HepG2 (cell line): ENCODE measurements around the gene STAT4. TPM values are rescaled to one million over a fixed set of nuclear protein-coding genes. Genes with fewer than 3 reads are reported as not detected.

Experiments used
- ATAC-seq: fragments of 200-7000 bp; cut with Tn5 transposase; 3 replicates; pipeline ENCODE4 v1.9.1; 2020; ENCODE audit warnings: mild to moderate bottlenecking, moderate library complexity
- BruUV-seq: library from RNA; stranded (reverse); fragments of 400-500 nt; replicated peaks from 2 replicates; lab custom pipeline; 2021; lab: Mats Ljungman, UMichigan
- CTCF ChIA-PET: fragments of 300-600 bp; formaldehyde crosslinking; extraction: SDS; loops from one replicate; lab custom pipeline; 2021; ENCODE audit warnings: low total read pairs, inconsistent platforms, low intra/inter-chr PET ratio; lab: Yijun Ruan, JAX
- POLR2A ChIA-PET: fragments of 350-600 bp; sonication (Branson Sonifier 250); formaldehyde crosslinking; loops from one replicate; lab custom pipeline; 2020; ENCODE audit warnings: antibody characterized with exemption, inconsistent platforms; lab: Yijun Ruan, JAX
- DNase-seq: peaks from one replicate; pipeline ENCODE4 v3.0.0-alpha.2; 2015; ENCODE audit warnings: low spot score
- FAIRE-seq: peaks from 3 replicates; lab custom pipeline; 2011; peaks lifted over from hg19 to GRCh38; lab: Jason Lieb, UNC
- H2AFZ ChIP-seq: one replicate; pipeline ENCODE4 v1.6.1; 2011; ENCODE audit warnings: low read length, inconsistent platforms
- H3K27ac ChIP-seq: fragments of 300-600 bp; 3 replicates; pipeline ENCODE4 v1.8.0; 2011; ENCODE audit warnings: mixed run types, mild to moderate bottlenecking, mixed read lengths, low read length, inconsistent platforms; ENCODE audit not compliant: insufficient read depth; ENCODE audit errors: extremely low read length
- H3K27me3 ChIP-seq, 2 experiments: fragments of 200-600 bp in 1 of 2; 2 replicates in 1 of 2; 3 replicates in 1 of 2; pipeline versions ENCODE4 v1.6.0 to v1.8.0; 2011; ENCODE audit warnings: low read length in 2 of 2, mild to moderate bottlenecking in 2 of 2, moderate library complexity in 2 of 2, inconsistent platforms in 1 of 2; ENCODE audit not compliant: insufficient read depth in 2 of 2, control insufficient read depth in 1 of 2
- H3K36me3 ChIP-seq, 2 experiments: fragments of 200-600 bp in 1 of 2; replicated peaks in 1 of 2; 2 replicates in 1 of 2; 3 replicates in 1 of 2; pipeline versions ENCODE4 v1.5.1 to v1.8.0; 2011; ENCODE audit warnings: low read length in 2 of 2, inconsistent platforms in 1 of 2; ENCODE audit not compliant: insufficient read depth in 2 of 2, control insufficient read depth in 1 of 2
- H3K4me1 ChIP-seq: 2 replicates; pipeline ENCODE4 v1.5.1; 2012; ENCODE audit warnings: low read length, inconsistent platforms; ENCODE audit not compliant: insufficient read depth
- H3K4me2 ChIP-seq: 2 replicates; pipeline ENCODE4 v1.6.0; 2011; ENCODE audit warnings: low read depth, low read length, inconsistent platforms
- H3K4me3 ChIP-seq, 3 experiments: fragments of 200-600 bp in 1 of 3; sonication (generic), shearing (Covaris generic) in 1 of 3; replicated peaks in 1 of 3; 2 replicates each; pipeline ENCODE4 v1.5.1; 2011 to 2016; ENCODE audit warnings: low read length in 3 of 3, inconsistent platforms in 2 of 3, low read depth in 2 of 3, mild to moderate bottlenecking in 2 of 3, control low read depth in 1 of 3, mixed read lengths in 1 of 3; ENCODE audit not compliant: insufficient read depth in 1 of 3
- H3K79me2 ChIP-seq: one replicate; pipeline ENCODE4 v1.6.1; 2011; ENCODE audit warnings: low read length, inconsistent platforms; ENCODE audit not compliant: insufficient read depth
- H3K9ac ChIP-seq: 2 replicates; pipeline ENCODE4 v1.6.0; 2011; ENCODE audit warnings: mild to moderate bottlenecking, low read depth, low read length, inconsistent platforms; ENCODE audit not compliant: insufficient read depth
- H3K9me3 ChIP-seq: 2 replicates; pipeline ENCODE4 v1.5.1; 2012; ENCODE audit warnings: mild to moderate bottlenecking, low read length
- H4K20me1 ChIP-seq: 2 replicates; pipeline ENCODE4 v1.6.0; 2011; ENCODE audit warnings: inconsistent platforms, mild to moderate bottlenecking, low read length, moderate library complexity; ENCODE audit not compliant: insufficient read depth
- GABPB1 ChIP-seq: IDR thresholded peaks from 2 replicates; pipeline ENCODE4 v1.6.1; 2016; ENCODE audit warnings: mild to moderate bottlenecking, missing genetic modification reagents, moderate library complexity, missing compliant biosample characterization
- HMG20A ChIP-seq: IDR thresholded peaks from 2 replicates; pipeline ENCODE4 v1.6.1; 2016; ENCODE audit warnings: borderline replicate concordance
- IKZF1 ChIP-seq: fragments of 450-650 bp; IDR thresholded peaks from 2 replicates; pipeline ENCODE4 v1.7.1; 2016
- MTF2 ChIP-seq: sonication (generic); formaldehyde crosslinking; IDR thresholded peaks from 2 replicates; pipeline ENCODE4 v1.5.0; 2020; ENCODE audit warnings: missing genetic modification reagents, borderline replicate concordance
- MYNN ChIP-seq: sonication (generic); formaldehyde crosslinking; IDR thresholded peaks from 2 replicates; pipeline ENCODE4 v1.4.0; 2020; ENCODE audit warnings: mild to moderate bottlenecking, low read depth, missing genetic modification reagents
- NFKB2 ChIP-seq: sonication (generic); formaldehyde crosslinking; IDR thresholded peaks from 2 replicates; pipeline ENCODE4 v1.4.0; 2020; ENCODE audit warnings: missing genetic modification reagents, borderline replicate concordance
- NFKBIZ ChIP-seq: IDR thresholded peaks from 2 replicates; pipeline ENCODE4 v1.6.1; 2018; ENCODE audit warnings: missing genetic modification reagents, missing compliant biosample characterization
- SMC3 ChIP-seq: IDR thresholded peaks from 2 replicates; pipeline ENCODE4 v1.6.1; 2011; ENCODE audit warnings: low read length, improper control_type of control experiment
- ZBTB7A ChIP-seq: sonication (generic); formaldehyde crosslinking; IDR thresholded peaks from 2 replicates; pipeline ENCODE4 v1.8.0; 2022; ENCODE audit warnings: mild to moderate bottlenecking, missing genetic modification reagents
- ZBTB7B ChIP-seq: sonication (generic); formaldehyde crosslinking; IDR thresholded peaks from 2 replicates; pipeline ENCODE4 v1.4.0; 2020; ENCODE audit warnings: missing genetic modification reagents
- ZMYM4 ChIP-seq: sonication (generic); formaldehyde crosslinking; IDR thresholded peaks from 2 replicates; pipeline ENCODE4 v1.8.1; 2023; ENCODE audit warnings: mild to moderate bottlenecking, missing genetic modification reagents
- ZNF263 ChIP-seq: sonication (generic); formaldehyde crosslinking; IDR thresholded peaks from 2 replicates; pipeline ENCODE4 v1.4.0; 2020; ENCODE audit warnings: missing genetic modification reagents
- ZNF609 ChIP-seq: sonication (generic); formaldehyde crosslinking; IDR thresholded peaks from 2 replicates; pipeline ENCODE4 v1.4.0; 2020; ENCODE audit warnings: mild to moderate bottlenecking, missing genetic modification reagents, borderline replicate concordance
- ZNF615 ChIP-seq: sonication (generic); formaldehyde crosslinking; IDR thresholded peaks from 2 replicates; pipeline ENCODE4 v1.5.0; 2020; ENCODE audit warnings: mild to moderate bottlenecking, missing genetic modification reagents, borderline replicate concordance
- ZNF660 ChIP-seq: sonication (generic); formaldehyde crosslinking; IDR thresholded peaks from 2 replicates; pipeline ENCODE4 v1.5.1; 2020; ENCODE audit warnings: mild to moderate bottlenecking, low read depth, missing genetic modification reagents, borderline replicate concordance
- WGBS: methylation state at CpG from one replicate; pipeline ENCODE4 v1.1.6; 2017; ENCODE audit warnings: low lambda C conversion rate; 5-methylcytosine and 5-hydroxymethylcytosine counted together
- in situ Hi-C: cut with HindIII; loops from 2 replicates; pipeline ENCODE4 v1.10.0; 2017; ENCODE audit warnings: low pct_unique_long_range_greater_than_20kb; ENCODE audit not compliant: extremely low pct_ligation_motif_present
- intact Hi-C: fragments of 100-400 bp; cut with micrococcal nuclease; formaldehyde crosslinking; loops from one replicate; pipeline ENCODE4 v1.10.0; 2022; ENCODE audit not compliant: unreplicated experiment
- polyA plus RNA-seq, 8 experiments: library from polyadenylated mRNA; depleted of rRNA in 3 of 8; stranded (reverse) in 7 of 8; unstranded in 1 of 8; fragments of >200 nt; fragmentation: Illumina TruSeq in 4 of 8; extraction: Trizol in 4 of 8; gene quantifications; 2 replicates each; pipeline versions ENCODE4 v1.2.1 to v1.2.3, GENCODE V29; 2011 to 2016; ENCODE audit warnings: low read depth in 4 of 8, missing spikeins in 1 of 8, mixed read lengths in 1 of 8; ENCODE audit not compliant: insufficient read depth in 1 of 8
- total RNA-seq, 5 experiments: library from RNA; depleted of rRNA; stranded (reverse); fragments of >200 nt; fragmentation: Illumina TruSeq; extraction: Trizol; gene quantifications; 2 replicates each; pipeline ENCODE4 v1.2.3, GENCODE V29; 2016; ENCODE audit warnings: low read depth in 1 of 5
- TF ChIP-seq, protein P1 (sequence below): sonication (generic); formaldehyde crosslinking; IDR thresholded peaks from 2 replicates; pipeline ENCODE4 v1.5.1; 2020; ENCODE audit warnings: missing genetic modification reagents, mild to moderate bottlenecking, borderline replicate concordance

The STAT4 gene
- total and polyA plus RNA-seq, 2 of the 13 experiments (the other 11 are each of a cell fraction or from before 2014, with no cell fraction given) = 0.37 TPM; not detected in 1

- no peak for DNase-seq
- no TSS peak for BruUV-seq
Measured at GRCh38 chr2:191043438-191043837, 107.4 kb downstream of the STAT4 start.

GRCh38 chr2:191041418-191042161 is 109.2 kb downstream of the STAT4 start:
- in situ Hi-C loops = no loop called here
- H4K20me1 ChIP-seq = no peaks in the 10 kb centered on the region
- intact Hi-C loops = no loop called here
- H3K36me3 ChIP-seq = no peaks in the 10 kb centered on the region
- H3K9me3 ChIP-seq = 0 out of 2 replicates have a peak, but pooled peaks cover 7% of the 10 kb centered on the region
- H3K79me2 ChIP-seq = no peaks in the 10 kb centered on the region
- POLR2A ChIA-PET = interaction anchor here (1.1 kb wide), 2 partner anchors 21 to 27 kb away, joined by 6 to 10 read pairs; partner anchors contain the start of gene STAT1
- peaks cover 0 to 5% of the 10 kb centered on the region in 2 experiments; a peak in 1 of 5 replicates for H3K27me3 ChIP-seq
- no peak overlapping the region for H3K9ac ChIP-seq
- peak; percentile 88 for FAIRE-seq
- no TSS peak for BruUV-seq
- peak; percentile 86 for DNase-seq
- peak; percentile 100 for ATAC-seq
- no peak overlapping the region for H3K27ac ChIP-seq
- peaks cover 14% of the 10 kb centered on the region for H3K4me1 ChIP-seq
- 0% methylated on average over 3 of the region's 3 CpGs for WGBS
- H3K4me2 ChIP-seq = peak overlapping the region; percentile 63
- H3K4me3 ChIP-seq = no peak overlapping the region
- CTCF ChIA-PET = no interaction called here
- peak overlapping the region; percentile 29 for H2AFZ ChIP-seq
- peak; percentile 46; the same call in 1 of the 2 replicates for TF ChIP-seq HMG20A (CRISPR knock-in tag)
- TF ChIP-seq NFKBIZ (CRISPR knock-in tag) = no peak
- TF ChIP-seq, protein P1, sequence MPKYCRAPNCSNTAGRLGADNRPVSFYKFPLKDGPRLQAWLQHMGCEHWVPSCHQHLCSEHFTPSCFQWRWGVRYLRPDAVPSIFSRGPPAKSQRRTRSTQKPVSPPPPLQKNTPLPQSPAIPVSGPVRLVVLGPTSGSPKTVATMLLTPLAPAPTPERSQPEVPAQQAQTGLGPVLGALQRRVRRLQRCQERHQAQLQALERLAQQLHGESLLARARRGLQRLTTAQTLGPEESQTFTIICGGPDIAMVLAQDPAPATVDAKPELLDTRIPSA (CRISPR knock-in tag) = no peak
- no peak for TF ChIP-seq ZNF263 (CRISPR knock-in tag)
- TF ChIP-seq ZBTB7A (CRISPR knock-in tag) = no peak
- no peak for TF ChIP-seq ZNF615 (CRISPR knock-in tag)
- TF ChIP-seq MYNN (CRISPR knock-in tag) = no peak
- TF ChIP-seq ZMYM4 (CRISPR knock-in tag) = no peak
- no peak for TF ChIP-seq ZNF609 (CRISPR knock-in tag)
- no peak for TF ChIP-seq MTF2 (CRISPR knock-in tag)
- no peak for TF ChIP-seq IKZF1

More at GRCh38 chr2:191043438-191043837, 107.4 kb downstream of the STAT4 start:
- FAIRE-seq (no peak), ATAC-seq (no peak)
- Histone ChIP-seq H3K4me2 (no peak overlapping the region), H3K79me2 (no peaks in the 10 kb centered on the region), H3K9me3 (0 out of 2 replicates have a peak, but pooled peaks cover 7% of the 10 kb centered on the region), H3K27ac (no peak overlapping the region), H3K36me3 (no peaks in the 10 kb centered on the region), H4K20me1 (no peaks in the 10 kb centered on the region), H3K9ac (no peak overlapping the region), H3K4me1 (peaks cover 14% of the 10 kb centered on the region), H3K4me3 (no peak overlapping the region), H3K27me3 (peaks cover 0 to 5% of the 10 kb centered on the region in 2 experiments; a peak in 2 of 5 replicates), H2AFZ (no peak overlapping the region)
- TF ChIP-seq ZBTB7B (no peak), SMC3 (no peak), ZNF660 (no peak), NFKB2 (CRISPR knock-in tag) (no peak), GABPB1 (no peak)
- intact Hi-C loops (no loop called here), in situ Hi-C loops (no loop called here)
- ChIA-PET POLR2A (no interaction called here), CTCF (no interaction called here)
- WGBS = 47% methylated on average over 3 of the region's 3 CpGs
